ENCODE data around the gene HSPA5. TPM values are rescaled to one million over a fixed set of nuclear protein-coding genes. Genes with fewer than 3 reads are reported as not detected.

The HSPA5 gene
- total and polyA plus RNA-seq, 2 of the 4 experiments (the other 2 are of a cell fraction), result 118 to 419 TPM

GRCh38 chr9:125239631-125240597 is 1.2 kb downstream of the HSPA5 start:
- H3K14ac ChIP-seq (replicated peaks; ENCODE audit: low read depth, low read length), result peak overlapping the region; percentile 99
- H2AFZ ChIP-seq (replicated peaks; ENCODE audit: low read length, poor library complexity), result no peak overlapping the region
- H2BK120ac ChIP-seq (ENCODE audit: low read depth, low read length), result no peak overlapping the region
- H3K9me1 ChIP-seq (ENCODE audit: insufficient read depth, low read length), result no peaks in the 10 kb centered on the region; the same call in 1 of the 2 replicates
- H2AK5ac ChIP-seq (ENCODE audit: low read depth, low read length), result no peak overlapping the region
- CTCF ChIA-PET, result no interaction called here
- peaks cover 33% of the 10 kb centered on the region for H3K36me3 ChIP-seq (ENCODE audit: control insufficient read depth, insufficient read depth, low read length)
- peaks cover 62% of the 10 kb centered on the region for H4K20me1 ChIP-seq (ENCODE audit: insufficient read depth, low read length)
- intact Hi-C loops (cut with micrococcal nuclease), result no loop called here
- H4K8ac ChIP-seq (ENCODE audit: low read depth in 2 of 2, low read length in 2 of 2), result no peak overlapping the region; a peak in 1 of 4 replicates
- H3K79me1 ChIP-seq (ENCODE audit: low read depth in 1 of 2, low read length in 2 of 2), result peaks cover 8 to 42% of the 10 kb centered on the region in 2 experiments
- no peak overlapping the region for H4K5ac ChIP-seq (ENCODE audit: low read depth, low read length)
- 0 out of 2 replicates have a peak overlapping the region, but pooled peaks have one; percentile 86 for H4K91ac ChIP-seq (ENCODE audit: insufficient read depth, low read depth, low read length)
- dilution Hi-C loops (cut with HindIII; ENCODE audit: low sequenced_read_pairs, unreplicated experiment), result no loop called here
- no peak for TF ChIP-seq RCOR1 (IDR thresholded peaks at IDR 0.05; ENCODE audit: insufficient replicate concordance, low read length)
- 0 out of 3 replicates have a peak overlapping the region, but pooled peaks have one; percentile 20 for H2BK15ac ChIP-seq (ENCODE audit: low read depth, low read length)
- no peak overlapping the region for H2BK20ac ChIP-seq (ENCODE audit: low read depth, low read length)
- no CpG with 5 or more reads among the region's 8 CpGs for WGBS, 2 experiments (ENCODE audit: extremely low coverage in 2 of 2, insufficient read length in 1 of 2)
- H2AK9ac ChIP-seq (replicated peaks; ENCODE audit: low read depth, low read length, poor library complexity), result no peak overlapping the region
- peaks cover 4% of the 10 kb centered on the region for H3K4me1 ChIP-seq (ENCODE audit: control insufficient read depth, insufficient read depth, low read length)
- no peak overlapping the region for H3K18ac ChIP-seq (ENCODE audit: low read depth, low read length)
- no peaks in the 10 kb centered on the region for H3K9me3 ChIP-seq (ENCODE audit: control insufficient read depth, insufficient read depth, low read length)
- H3K9ac ChIP-seq (ENCODE audit: low read depth, low read length), result peak overlapping the region; percentile 94
- no TSS peak for BruUV-seq (replicated peaks)
- no peak for DNase-seq
- peak overlapping the region; percentile 81; the same call in 1 of the 2 replicates for H3K27ac ChIP-seq (ENCODE audit: insufficient read depth, low read length)
- H3K27me3 ChIP-seq (ENCODE audit: control insufficient read depth, insufficient read depth, low read length), result no peaks in the 10 kb centered on the region
- H3K4ac ChIP-seq (ENCODE audit: low read depth, low read length), result peak overlapping the region; percentile 88; the same call in 1 of the 2 replicates
- in situ Hi-C loops (cut with MboI; ENCODE audit: low sequenced_read_pairs), result no loop called here
- ATAC-seq (ENCODE audit: low read depth), result no peak
- H3K56ac ChIP-seq (ENCODE audit: extremely low read depth, insufficient read depth, low read length), result peak overlapping the region; percentile 77
- H3K23ac ChIP-seq (ENCODE audit: low read depth, low read length), result peak overlapping the region; percentile 93
- POLR2A ChIA-PET (ENCODE audit: unreplicated experiment), result no interaction called here
- peak overlapping the region; percentile 80 for H3K4me3 ChIP-seq (ENCODE audit: insufficient read depth, low read depth, low read length)
- H3K4me2 ChIP-seq (ENCODE audit: low read depth, low read length), result peak overlapping the region; percentile 76
- H2BK5ac ChIP-seq (ENCODE audit: low read depth, low read length, poor library complexity, severe bottlenecking), result peak overlapping the region; percentile 52
